PC-3 (cell line): ENCODE data around the gene ADAMTSL3.
"Not testable (repeated sequence)": the region's sequence is repeated elsewhere in the genome, so short reads cannot be mapped to it uniquely, and the experiment has no call there.

Experiments used
- CTCF ChIP-seq: fragments of 300-600 bp; sonication (generic); conservative IDR thresholded peaks from 2 replicates; pipeline ENCODE4 v1.5.1; 2017; ENCODE audit warnings: antibody characterized with exemption, low read depth, mild to moderate bottlenecking, low read length
- EZH2 ChIP-seq: fragments of 300-600 bp; sonication (generic); IDR thresholded peaks from one replicate; pipeline ENCODE4 v1.6.1; 2017; ENCODE audit warnings: antibody characterized with exemption, mild to moderate bottlenecking, low read length; ENCODE audit not compliant: unreplicated experiment

- TF ChIP-seq CTCF, EZH2: not testable (repeated sequence)
Measured at GRCh38 chr15:83757291-83757690, 103.4 kb downstream of the ADAMTSL3 start.
